HEK293 (cell line): ENCODE measurements around the gene CBR4.

Source experiments
- CTCF ChIA-PET: fragments of 350-600 bp; formaldehyde crosslinking; extraction: SDS; loops from one replicate; lab custom pipeline; 2021; ENCODE audit warnings: antibody characterized with exemption; lab: Yijun Ruan, JAX
- POLR2A ChIA-PET: fragments of 300-600 bp; formaldehyde crosslinking; extraction: SDS; loops from one replicate; lab custom pipeline; 2020; ENCODE audit warnings: antibody characterized with exemption, inconsistent platforms; lab: Yijun Ruan, JAX
- H3K27ac ChIP-seq: fragments of 200-500 bp; sonication (Bioruptor generic); 2 replicates; pipeline ENCODE4 v1.5.1; 2014; ENCODE audit warnings: low read depth, low read length, control low read depth, inconsistent platforms; ENCODE audit errors: extremely low read depth
- H3K36me3 ChIP-seq, 2 experiments: fragments of 200-500 bp in 1 of 2; sonication (Bioruptor generic) in 1 of 2; 1 replicate in 1 of 2; 2 replicates in 1 of 2; pipeline ENCODE4 v1.5.1; 2014 to 2017; ENCODE audit warnings: inconsistent platforms in 2 of 2, low read length in 2 of 2; ENCODE audit not compliant: control insufficient read depth in 2 of 2, insufficient read depth in 1 of 2
- H3K4me1 ChIP-seq: fragments of 200-500 bp; sonication (Bioruptor generic); 2 replicates; pipeline ENCODE4 v1.5.1; 2014; ENCODE audit warnings: mild to moderate bottlenecking, low read length, inconsistent platforms; ENCODE audit not compliant: control insufficient read depth, insufficient read depth
- H3K4me3 ChIP-seq: 2 replicates; pipeline ENCODE4 v1.5.1; 2011; ENCODE audit warnings: low read depth, mild to moderate bottlenecking, control low read depth, low read length, moderate library complexity
- H3K9me3 ChIP-seq: fragments of 200-500 bp; sonication (Bioruptor generic); 2 replicates; pipeline ENCODE4 v1.5.1; 2014; ENCODE audit warnings: low read depth, low read length, inconsistent platforms; ENCODE audit not compliant: control insufficient read depth, insufficient read depth
- ELK4 ChIP-seq: IDR thresholded peaks from 2 replicates; pipeline ENCODE4 v1.6.1; 2011; ENCODE audit warnings: mild to moderate bottlenecking, low read depth, low read length, borderline replicate concordance
- GLI4 ChIP-seq: fragments of 450-650 bp; formaldehyde crosslinking; IDR thresholded peaks from 2 replicates; pipeline ENCODE4 v1.5.1; 2016; ENCODE audit warnings: missing biosample characterization, missing genetic modification characterization
- KLF7 ChIP-seq: fragments of 450-650 bp; formaldehyde crosslinking; IDR thresholded peaks from 2 replicates; pipeline ENCODE4 v1.5.1; 2016; ENCODE audit warnings: missing biosample characterization, missing genetic modification characterization, borderline replicate concordance
- MYNN ChIP-seq: fragments of 450-650 bp; formaldehyde crosslinking; IDR thresholded peaks from 2 replicates; pipeline ENCODE4 v1.5.1; 2016; ENCODE audit warnings: missing biosample characterization, missing genetic modification characterization, borderline replicate concordance
- PBX3 ChIP-seq: sonication (generic); formaldehyde crosslinking; IDR thresholded peaks from 2 replicates; pipeline ENCODE4 v1.8.1; 2022; ENCODE audit warnings: mild to moderate bottlenecking, moderate library complexity, missing genetic modification reagents
- REPIN1 ChIP-seq: fragments of 450-650 bp; formaldehyde crosslinking; IDR thresholded peaks from 2 replicates; pipeline ENCODE4 v1.5.1; 2017; ENCODE audit warnings: missing biosample characterization, missing genetic modification characterization, low read depth
- SCRT1 ChIP-seq: fragments of 450-650 bp; formaldehyde crosslinking; IDR thresholded peaks from 2 replicates; pipeline ENCODE4 v1.5.1; 2016; ENCODE audit warnings: missing biosample characterization, missing genetic modification characterization, borderline replicate concordance
- TSHZ1 ChIP-seq: fragments of 450-650 bp; formaldehyde crosslinking; IDR thresholded peaks from 2 replicates; pipeline ENCODE4 v1.5.1; 2016; ENCODE audit warnings: missing biosample characterization, missing genetic modification characterization, borderline replicate concordance
- ZBTB1 ChIP-seq: fragments of 450-650 bp; formaldehyde crosslinking; IDR thresholded peaks from 2 replicates; pipeline ENCODE4 v1.5.1; 2016; ENCODE audit warnings: missing biosample characterization, missing genetic modification characterization
- ZBTB48 ChIP-seq: fragments of 450-650 bp; formaldehyde crosslinking; IDR thresholded peaks from 2 replicates; pipeline ENCODE4 v1.5.1; 2016; ENCODE audit warnings: missing biosample characterization, missing genetic modification characterization
- ZBTB6 ChIP-seq: fragments of 450-650 bp; formaldehyde crosslinking; IDR thresholded peaks from 2 replicates; pipeline ENCODE4 v1.5.1; 2017; ENCODE audit warnings: missing biosample characterization, missing genetic modification characterization
- ZFP41 ChIP-seq: fragments of 450-650 bp; formaldehyde crosslinking; IDR thresholded peaks from 2 replicates; pipeline ENCODE4 v1.5.1; 2016; ENCODE audit warnings: missing biosample characterization, missing genetic modification characterization, borderline replicate concordance
- ZNF10 ChIP-seq: fragments of 450-650 bp; formaldehyde crosslinking; IDR thresholded peaks from 2 replicates; pipeline ENCODE4 v1.5.1; 2017; ENCODE audit warnings: missing biosample characterization, missing genetic modification characterization
- ZNF112 ChIP-seq: fragments of 450-650 bp; formaldehyde crosslinking; IDR thresholded peaks from 2 replicates; pipeline ENCODE4 v1.5.0; 2017; ENCODE audit warnings: missing biosample characterization, missing genetic modification characterization
- ZNF148 ChIP-seq: fragments of 450-650 bp; formaldehyde crosslinking; IDR thresholded peaks from 2 replicates; pipeline ENCODE4 v1.5.0; 2017; ENCODE audit warnings: missing biosample characterization, missing genetic modification characterization, borderline replicate concordance
- ZNF202 ChIP-seq: fragments of 450-650 bp; formaldehyde crosslinking; IDR thresholded peaks from 2 replicates; pipeline ENCODE4 v1.5.1; 2016; ENCODE audit warnings: missing biosample characterization, missing genetic modification characterization, borderline replicate concordance
- ZNF311 ChIP-seq: fragments of 450-650 bp; formaldehyde crosslinking; IDR thresholded peaks from 2 replicates; pipeline ENCODE4 v1.5.1; 2017; ENCODE audit warnings: missing biosample characterization, missing genetic modification characterization, borderline replicate concordance
- ZNF341 ChIP-seq: fragments of 450-650 bp; formaldehyde crosslinking; IDR thresholded peaks from 2 replicates; pipeline ENCODE4; 2016; ENCODE audit warnings: low read depth, missing biosample characterization, missing genetic modification characterization
- ZNF416 ChIP-seq: fragments of 450-650 bp; formaldehyde crosslinking; IDR thresholded peaks from 2 replicates; pipeline ENCODE4 v1.5.1; 2016; ENCODE audit warnings: missing biosample characterization, missing genetic modification characterization
- ZNF548 ChIP-seq: fragments of 450-650 bp; formaldehyde crosslinking; IDR thresholded peaks from 2 replicates; pipeline ENCODE4 v1.5.1; 2016; ENCODE audit warnings: missing biosample characterization, missing genetic modification characterization
- ZNF580 ChIP-seq: fragments of 450-650 bp; formaldehyde crosslinking; IDR thresholded peaks from 2 replicates; pipeline ENCODE4 v1.5.1; 2016; ENCODE audit warnings: missing biosample characterization, missing genetic modification characterization
- ZNF704 ChIP-seq: fragments of 450-650 bp; formaldehyde crosslinking; IDR thresholded peaks from 2 replicates; pipeline ENCODE4 v1.5.1; 2016; ENCODE audit warnings: missing biosample characterization, missing genetic modification characterization
- ZSCAN18 ChIP-seq: fragments of 450-650 bp; formaldehyde crosslinking; IDR thresholded peaks from 2 replicates; pipeline ENCODE4 v1.5.1; 2016; ENCODE audit warnings: missing biosample characterization, missing genetic modification characterization

CBR4 gene

GRCh38 chr4:169027663-169028062, 17.6 kb upstream of the CBR4 start:
- Histone ChIP-seq H3K27ac (no peak overlapping the region), H3K36me3 (no peaks in the 10 kb centered on the region), H3K9me3 (no peaks in the 10 kb centered on the region), H3K4me3 (no peak overlapping the region), H3K4me1 (peaks cover 3% of the 10 kb centered on the region; the same call in 1 of the 2 replicates)
- ChIA-PET POLR2A (no interaction called here), CTCF (interaction anchor here (1.0 kb wide), 1 partner anchor 112 kb away, joined by 3 read pairs; no protein-coding TSS in a partner anchor)
- TF ChIP-seq ZNF704 (tag by site-specific recombination) (no peak), ELK4 (no peak), ZNF341 (tag by site-specific recombination) (no peak), ZBTB48 (tag by site-specific recombination) (no peak), ZNF311 (tag by site-specific recombination) (no peak), ZBTB1 (tag by site-specific recombination) (no peak), ZNF548 (tag by site-specific recombination) (no peak), ZFP41 (no peak), REPIN1 (tag by site-specific recombination) (no peak), KLF7 (no peak), SCRT1 (tag by site-specific recombination) (no peak), ZNF580 (tag by site-specific recombination) (no peak), ZNF112 (tag by site-specific recombination) (no peak), ZNF10 (tag by site-specific recombination) (no peak), PBX3 (CRISPR knock-in tag) (no peak), ZNF148 (tag by site-specific recombination) (no peak), ZNF416 (tag by site-specific recombination) (no peak)

GRCh38 chr4:169025184-169025583, 15.1 kb upstream of the CBR4 start:
- Histone ChIP-seq H3K9me3 (no peaks in the 10 kb centered on the region), H3K27ac (no peak overlapping the region), H3K36me3 (no peaks in the 10 kb centered on the region), H3K4me3 (no peak overlapping the region), H3K4me1 (no peaks in the 10 kb centered on the region)
- POLR2A ChIA-PET, result no interaction called here
- CTCF ChIA-PET, result interaction anchor here (0.6 to 1.7 kb wide), 11 partner anchors 24 to 540 kb away, joined by 3 to 10 read pairs (median 4); no protein-coding TSS in a partner anchor
- TF ChIP-seq MYNN (tag by site-specific recombination) (no peak), GLI4 (no peak), ZSCAN18 (tag by site-specific recombination) (no peak), ZBTB6 (tag by site-specific recombination) (no peak), ZNF202 (no peak), TSHZ1 (tag by site-specific recombination) (no peak)
